H54 (cell line): ENCODE measurements around the gene C1orf185.
"Not testable (repeated sequence)": the region's sequence is repeated elsewhere in the genome, so short reads cannot be mapped to it uniquely, and the experiment has no call there.

Experiments used
- DNase-seq: peaks from one replicate; pipeline ENCODE4 v3.0.0; 2011; ENCODE audit warnings: low spot score, mixed read lengths; ENCODE audit not compliant: insufficient read length
- FAIRE-seq: peaks from 3 replicates; lab custom pipeline; 2011; peaks lifted over from hg19 to GRCh38; lab: Jason Lieb, UNC
- POLR2A ChIP-seq: IDR thresholded peaks from 2 replicates; pipeline ENCODE4 v1.6.1; 2011; ENCODE audit warnings: low read depth, mild to moderate bottlenecking, low read length

Gene C1orf185

DNA sequence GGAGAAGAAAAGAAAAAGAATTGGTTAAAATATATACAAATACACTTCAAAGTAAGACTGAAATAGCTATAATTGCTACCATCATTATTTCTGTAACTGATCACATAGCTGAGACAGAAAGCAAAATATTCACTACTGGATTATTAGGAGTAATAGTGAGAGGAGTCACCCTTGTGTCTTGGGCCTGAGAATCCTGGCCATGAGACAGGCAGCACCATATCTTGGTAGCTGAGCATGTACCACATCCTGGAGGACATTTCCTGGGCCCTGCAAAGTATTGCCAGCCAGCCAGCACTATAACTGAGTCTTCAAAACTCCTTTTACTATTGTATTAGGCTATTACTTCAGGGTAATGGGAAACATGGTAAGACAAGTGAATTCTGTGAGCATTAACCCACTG lies 63.5 kb downstream of the C1orf185 start:
- DNase-seq: no peak
- TF ChIP-seq POLR2A: no peak
- FAIRE-seq: no peak

DNA sequence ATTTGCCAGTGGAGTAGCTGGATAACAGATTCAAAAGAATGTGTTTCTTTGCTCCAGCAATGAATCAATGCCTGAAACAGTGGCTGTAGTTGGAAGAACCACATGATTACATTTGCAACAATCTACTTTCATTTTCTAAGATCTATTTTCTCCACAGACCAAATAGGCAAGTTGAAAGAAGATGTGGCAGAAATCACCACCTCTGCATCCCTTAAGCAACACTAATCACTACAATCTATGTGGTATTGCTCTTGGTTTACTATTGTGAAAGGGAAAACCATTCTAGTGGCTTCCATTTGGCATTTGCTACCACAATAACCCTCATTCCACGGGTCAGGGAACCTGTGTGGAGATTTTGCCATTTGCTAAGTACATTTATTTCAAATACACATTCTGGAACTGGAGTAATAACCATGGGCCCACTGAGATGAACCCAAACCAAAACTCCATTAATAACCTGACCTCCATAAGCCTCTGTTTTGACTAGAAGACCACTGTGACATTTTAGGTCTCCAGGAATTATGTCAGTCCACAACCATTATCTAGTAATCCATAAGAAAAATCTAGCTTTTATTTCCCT lies 66.3 kb downstream of the C1orf185 start:
- DNase-seq (no peak), FAIRE-seq (no peak)
- TF ChIP-seq POLR2A: no peak

DNA sequence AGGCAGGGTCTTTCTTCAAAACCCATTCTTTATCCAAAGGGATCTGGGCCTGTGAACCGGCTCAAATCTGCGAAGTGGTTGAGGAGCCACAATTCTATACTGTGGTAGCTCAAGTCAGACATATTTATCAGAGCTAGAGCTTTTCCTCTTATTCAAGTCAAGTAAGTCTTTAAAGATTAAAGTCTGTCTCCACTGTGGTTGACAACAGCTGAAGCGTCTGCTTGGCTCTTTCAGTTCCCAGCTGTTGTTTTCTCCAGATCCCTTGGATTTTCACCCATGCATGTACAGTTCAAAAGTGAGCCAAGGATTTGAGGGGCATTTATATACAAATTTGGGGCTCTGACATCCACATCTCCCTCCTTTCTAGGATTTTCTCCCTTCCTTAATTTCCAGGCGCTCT lies 66.9 kb downstream of the C1orf185 start:
- no peak for FAIRE-seq
- TF ChIP-seq POLR2A: no peak
- no peak for DNase-seq

DNA sequence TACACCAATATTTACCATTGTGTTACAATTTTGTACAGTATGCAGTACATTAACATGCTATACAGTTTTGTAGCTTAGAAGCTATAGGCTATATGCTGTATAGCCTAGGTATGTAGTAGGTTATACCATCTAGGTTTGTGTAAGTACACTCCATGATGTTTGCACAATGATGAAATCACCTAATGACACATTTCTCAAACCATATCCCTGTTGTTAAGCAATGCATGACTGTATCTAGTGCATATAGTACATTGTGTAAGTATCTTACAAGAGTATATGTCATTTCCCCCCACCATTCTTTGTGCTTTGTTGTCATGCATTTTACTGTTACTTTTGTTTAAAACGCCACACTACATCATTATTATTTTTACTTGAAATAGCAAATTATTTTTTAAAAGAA lies 68.3 kb downstream of the C1orf185 start:
- peak; percentile 84 for FAIRE-seq
- no peak for TF ChIP-seq POLR2A
- no peak for DNase-seq

DNA sequence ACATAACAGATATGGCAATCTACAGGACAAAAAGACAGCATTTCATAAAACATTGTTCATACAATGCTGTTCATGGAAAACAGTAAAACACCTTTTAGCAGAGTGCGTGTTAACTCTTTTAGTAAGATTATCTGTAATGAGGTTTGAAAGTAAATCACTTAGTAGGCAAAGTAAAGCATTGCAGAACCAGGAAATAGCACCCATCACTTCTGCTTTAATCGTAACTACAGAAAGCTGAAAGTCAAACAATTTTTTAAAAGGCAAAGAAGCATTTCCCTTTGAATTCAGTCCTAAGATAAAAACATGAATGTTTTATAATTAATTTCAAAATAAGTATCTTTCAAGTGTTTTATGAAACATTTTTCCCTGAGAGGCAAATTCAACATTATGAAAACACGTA lies 70.8 kb downstream of the C1orf185 start:
- no peak for TF ChIP-seq POLR2A
- FAIRE-seq (no peak), DNase-seq (no peak)

DNA sequence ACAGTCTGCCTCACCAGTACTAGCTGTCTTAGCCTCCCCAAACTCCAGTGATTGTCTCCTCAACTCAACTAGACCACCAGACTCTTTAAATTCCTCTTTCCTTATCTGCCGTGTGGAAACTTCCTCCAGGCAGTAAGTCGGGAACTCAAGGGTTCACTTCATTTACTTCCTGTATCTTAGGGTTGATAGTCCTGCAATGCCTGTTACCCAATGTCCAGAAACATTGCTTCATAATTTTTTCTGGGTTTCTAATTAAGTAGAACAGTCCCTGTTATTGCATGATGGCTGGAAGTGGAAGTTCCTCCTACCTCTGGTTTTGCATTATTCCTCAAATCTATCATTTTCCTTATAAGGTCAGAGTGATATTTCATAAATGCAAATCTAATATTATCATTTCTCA lies 73.2 kb downstream of the C1orf185 start:
- FAIRE-seq (no peak), DNase-seq (no peak)
- TF ChIP-seq POLR2A: no peak

DNA sequence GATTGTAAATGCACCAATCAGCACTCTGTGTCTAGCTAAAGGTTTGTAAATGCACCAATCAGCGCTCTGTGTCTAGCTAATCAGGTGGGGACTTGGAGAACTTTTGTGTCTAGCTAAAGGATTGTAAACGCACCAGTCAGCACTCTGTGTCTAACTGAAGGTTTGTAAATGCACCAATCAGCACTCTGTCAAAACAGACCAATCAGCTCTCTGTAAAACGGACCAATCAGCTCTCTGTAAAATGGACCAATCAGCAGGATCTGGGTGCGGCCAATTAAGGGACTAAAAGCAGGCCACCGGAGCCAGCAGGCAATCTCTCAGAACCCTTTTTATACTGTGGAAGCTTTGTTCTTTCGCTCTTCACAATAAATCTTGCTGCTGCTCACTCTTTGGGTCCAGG lies 76.0 kb downstream of the C1orf185 start:
- DNase-seq, FAIRE-seq: not testable (repeated sequence)

DNA sequence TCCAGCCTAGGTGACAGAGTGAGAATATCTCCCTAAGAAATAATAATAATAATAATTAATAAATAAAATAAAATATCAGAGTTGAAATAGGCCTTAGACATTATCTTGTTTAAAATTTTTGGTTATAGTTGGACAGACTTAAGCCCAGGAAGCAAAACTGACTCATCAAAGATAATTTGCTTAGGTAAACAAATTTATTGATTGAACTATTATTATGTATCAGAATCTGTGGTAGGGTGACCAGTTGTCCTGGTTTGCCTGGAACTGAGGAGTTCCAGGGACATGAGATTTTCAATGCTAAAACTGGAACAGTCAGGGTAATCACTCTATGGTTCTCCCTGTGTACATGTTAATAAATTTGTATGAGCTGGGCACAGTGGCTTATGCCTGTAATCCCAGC lies 86.2 kb downstream of the C1orf185 start:
- FAIRE-seq: no peak
- no peak for DNase-seq
- no peak for TF ChIP-seq POLR2A

DNA sequence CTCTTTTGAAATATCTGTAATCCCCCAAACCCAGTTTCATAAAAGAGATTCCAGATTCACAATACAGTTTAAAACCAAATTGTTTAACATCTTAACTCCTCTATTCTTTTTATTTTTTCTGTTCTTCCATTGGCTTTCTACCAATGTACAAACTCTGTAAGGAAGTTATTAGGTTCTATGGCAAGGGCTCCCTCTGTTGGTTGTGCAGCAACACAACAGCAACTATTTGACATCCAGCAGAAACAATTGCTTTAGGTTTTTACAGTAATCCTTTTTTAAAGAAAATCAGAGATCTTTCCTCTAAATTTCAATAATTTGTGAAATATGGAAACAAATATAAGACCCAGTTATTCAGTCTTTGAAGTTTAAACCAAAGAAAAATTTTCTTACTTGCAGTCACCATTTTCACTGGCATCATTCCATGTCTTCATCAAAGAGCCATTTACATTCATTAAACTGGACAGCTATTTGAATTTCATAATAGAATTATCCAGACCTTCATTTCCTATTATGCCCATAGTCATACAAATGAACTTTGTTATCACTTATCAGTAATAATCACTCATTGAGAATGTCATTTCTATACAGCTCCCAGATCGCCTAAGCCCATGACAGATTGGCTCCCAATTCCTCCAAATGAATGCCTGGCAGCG lies 87.5 kb downstream of the C1orf185 start:
- TF ChIP-seq POLR2A: no peak
- FAIRE-seq: peak; percentile 94
- peak; percentile 41 for DNase-seq

DNA sequence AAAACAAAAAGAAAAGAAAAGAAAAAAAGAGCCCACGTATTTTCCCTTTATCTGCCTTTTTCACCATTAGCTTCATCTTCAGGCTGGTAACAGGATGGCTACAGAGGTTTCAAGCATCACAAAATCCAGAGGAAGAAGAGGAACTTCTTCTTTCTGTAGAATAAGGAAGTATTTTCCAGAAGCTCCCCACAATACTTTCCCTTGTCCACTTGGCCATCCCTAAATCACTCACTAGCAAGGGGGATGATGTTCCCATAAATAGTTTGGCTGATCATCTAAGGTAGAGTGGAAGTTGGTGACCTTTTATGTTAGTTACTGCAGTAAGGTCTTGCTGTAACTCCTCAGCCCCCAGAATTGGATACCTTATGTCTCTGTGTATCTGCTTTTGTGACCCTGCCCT lies 88.9 kb downstream of the C1orf185 start:
- DNase-seq (no peak), FAIRE-seq (no peak)
- TF ChIP-seq POLR2A: no peak

DNA sequence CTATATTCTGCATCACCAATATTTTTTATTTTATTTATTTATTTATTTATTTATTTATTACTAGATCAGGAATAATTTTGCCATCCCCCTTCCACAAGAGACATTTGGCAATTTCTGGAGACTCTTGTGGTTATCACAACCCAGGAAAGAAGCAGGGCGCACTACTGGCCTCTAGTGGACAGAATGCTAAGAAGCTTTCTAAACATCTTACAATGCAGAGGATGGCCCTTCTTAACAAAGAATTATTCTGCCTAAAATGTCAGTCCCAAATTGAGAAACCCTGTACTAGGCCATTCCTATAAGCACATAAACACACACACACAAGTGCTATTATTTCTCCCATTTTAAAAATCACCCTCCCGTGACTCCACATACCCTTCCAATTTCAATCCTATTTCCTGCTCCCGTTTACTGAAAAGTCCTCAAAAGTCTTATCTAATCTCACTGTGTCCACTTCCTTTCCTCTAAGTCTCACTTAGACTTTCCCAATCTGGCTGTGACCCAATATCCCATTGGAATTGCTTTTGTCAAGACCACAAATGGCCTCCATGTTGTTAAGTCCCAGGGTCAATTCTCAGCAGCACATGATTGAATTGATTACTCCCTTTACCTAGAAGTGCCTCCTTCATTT lies 90.3 kb downstream of the C1orf185 start:
- TF ChIP-seq POLR2A: no peak
- peak; percentile 62 for FAIRE-seq
- DNase-seq: peak; percentile 26

DNA sequence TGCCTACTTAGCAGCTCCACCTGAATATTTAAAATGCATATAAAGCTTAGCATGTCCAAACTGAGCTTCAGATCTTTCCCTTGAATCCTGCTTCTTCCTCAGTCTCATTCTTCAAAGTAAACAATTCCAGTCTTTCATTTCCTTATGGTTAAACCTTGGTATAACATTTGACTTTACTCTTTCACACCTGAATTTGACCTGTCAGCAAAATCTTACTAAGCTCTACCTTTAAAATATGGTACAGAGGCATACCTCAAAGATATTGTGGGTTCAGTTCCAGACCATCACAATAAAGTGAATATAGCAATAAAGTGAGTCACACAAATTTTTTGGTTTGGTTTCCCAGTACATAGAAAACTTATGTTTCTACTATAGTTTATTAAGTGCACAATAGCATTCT lies 91.5 kb downstream of the C1orf185 start:
- DNase-seq: no peak
- no peak for TF ChIP-seq POLR2A
- FAIRE-seq: no peak
